Endometrium (tissue), 2 donors: Measurements from ENCODE around the gene PTPN23.
"Not testable (repeated sequence)": the region's sequence is repeated elsewhere in the genome, so short reads cannot be mapped to it uniquely, and the experiment has no call there.

Source experiments
- FAIRE-seq: peaks from 2 replicates; lab custom pipeline; 2012; peaks lifted over from hg19 to GRCh38; lab: Jason Lieb, UNC
- donor health status: control.
- donor health status: control.

Gene PTPN23

GRCh38 chr3:47380601-47381316, at the start of gene PTPN23:
Gene PTPN23, plus strand, starts transcription at chr3:47381021. Its CDS starts 76 bp downstream, at chr3:47381097.
- FAIRE-seq, result peak; percentile 88

GRCh38 chr3:47333907-47334306, 46.9 kb upstream of the PTPN23 start:
- no peak for FAIRE-seq

GRCh38 chr3:47337656-47338055, 43.2 kb upstream of the PTPN23 start:
- FAIRE-seq, result no peak

GRCh38 chr3:47339951-47340350, 40.9 kb upstream of the PTPN23 start:
- FAIRE-seq, result no peak

GRCh38 chr3:47340866-47341265, 40.0 kb upstream of the PTPN23 start:
- no peak for FAIRE-seq

GRCh38 chr3:47342151-47342550, 38.7 kb upstream of the PTPN23 start:
- FAIRE-seq, result no peak

GRCh38 chr3:47342812-47343211, 38.0 kb upstream of the PTPN23 start:
- no peak for FAIRE-seq

- no peak for FAIRE-seq
Observed at GRCh38 chr3:47343471-47343971, 37.3 kb upstream of the PTPN23 start.

- no peak for FAIRE-seq
Observed at GRCh38 chr3:47344971-47345370, 35.9 kb upstream of the PTPN23 start.

- FAIRE-seq, result no peak
Observed at GRCh38 chr3:47347217-47347801, 33.5 kb upstream of the PTPN23 start.

GRCh38 chr3:47348411-47349154, 32.2 kb upstream of the PTPN23 start:
- no peak for FAIRE-seq

- no peak for FAIRE-seq
Observed at GRCh38 chr3:47355010-47355409, 25.8 kb upstream of the PTPN23 start.

- FAIRE-seq, result no peak
Observed at GRCh38 chr3:47356201-47356600, 24.6 kb upstream of the PTPN23 start.

GRCh38 chr3:47359323-47359722, 21.5 kb upstream of the PTPN23 start:
- no peak for FAIRE-seq

- not testable (repeated sequence) for FAIRE-seq
Observed at GRCh38 chr3:47360110-47360517, 20.7 kb upstream of the PTPN23 start.

- FAIRE-seq, result no peak
Observed at GRCh38 chr3:47362701-47363100, 18.1 kb upstream of the PTPN23 start.

GRCh38 chr3:47365213-47366153, 15.3 kb upstream of the PTPN23 start:
- no peak for FAIRE-seq

GRCh38 chr3:47366833-47367232, 14.0 kb upstream of the PTPN23 start:
- no peak for FAIRE-seq

GRCh38 chr3:47367631-47368030, 13.2 kb upstream of the PTPN23 start:
- FAIRE-seq, result no peak

GRCh38 chr3:47370020-47370419, 10.8 kb upstream of the PTPN23 start:
- FAIRE-seq, result not testable (repeated sequence)

- FAIRE-seq, result no peak
Observed at GRCh38 chr3:47370887-47371697, 9.7 kb upstream of the PTPN23 start.
